AG04449 (cell line): ENCODE measurements around the gene C19orf33.

ENCODE experiments used
- CTCF ChIA-PET: fragments of 350-600 bp; formaldehyde crosslinking; extraction: SDS; loops from one replicate; lab custom pipeline; 2021; ENCODE audit warnings: antibody characterized with exemption; lab: Yijun Ruan, JAX
- POLR2A ChIA-PET: fragments of 400-600, 350-600 bp; formaldehyde crosslinking; extraction: SDS; loops from one replicate; lab custom pipeline; 2020; ENCODE audit warnings: antibody characterized with exemption, inconsistent platforms; lab: Yijun Ruan, JAX
- DNase-seq: peaks from one replicate; pipeline ENCODE4 v3.0.0-alpha.2; 2010; ENCODE audit warnings: low read depth, low spot score
- H3K4me3 ChIP-seq: 2 replicates; pipeline ENCODE4 v1.5.1; 2011; ENCODE audit warnings: low read depth, mild to moderate bottlenecking, control low read depth, low read length
- CTCF ChIP-seq: IDR thresholded peaks from one replicate; pipeline ENCODE4 v1.5.1; 2011; ENCODE audit warnings: mild to moderate bottlenecking, moderate library complexity, low read length, control low read depth, inconsistent platforms; ENCODE audit not compliant: insufficient read depth; ENCODE audit errors: missing control alignments

Gene C19orf33

DNA sequence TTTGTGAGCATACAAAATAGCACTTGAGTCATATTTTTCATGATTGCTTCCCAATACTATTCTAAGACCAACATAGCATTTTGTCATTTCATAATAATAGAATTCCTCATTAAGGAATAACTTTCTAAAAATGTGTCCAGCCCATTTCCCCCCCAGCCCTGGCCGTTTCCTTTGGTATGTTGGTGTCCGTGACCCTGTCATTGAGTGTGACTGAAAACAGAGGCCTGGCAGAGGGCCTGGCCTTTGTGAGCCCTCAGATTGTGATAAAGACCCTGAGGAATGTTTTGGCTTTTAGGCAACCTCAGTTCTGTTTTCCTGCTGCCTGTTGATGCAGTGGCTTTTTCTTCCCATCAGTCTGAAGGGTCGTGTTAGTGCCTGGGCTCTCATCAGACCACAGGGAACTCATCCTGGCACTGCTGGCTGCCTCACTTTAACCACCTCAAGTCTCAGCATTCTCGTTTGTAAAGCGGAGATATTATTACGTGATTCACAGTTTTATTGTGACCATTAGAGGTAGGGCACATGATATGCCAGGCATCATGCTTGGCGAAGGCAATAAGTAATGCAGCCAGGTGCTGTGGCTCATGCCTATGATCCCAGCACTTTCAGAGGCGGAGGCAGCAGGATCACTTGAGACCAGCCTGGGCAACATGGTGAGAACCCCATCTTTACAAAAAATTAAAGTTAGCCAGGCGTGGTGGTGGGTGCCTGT is 25.9 kb upstream of the C19orf33 start:
- no peak overlapping the region for H3K4me3 ChIP-seq
- no peak for DNase-seq
- POLR2A ChIA-PET, result no interaction called here
- CTCF ChIA-PET, result interaction anchor here (1.0 to 2.3 kb wide), 4 partner anchors 10 to 51 kb away, joined by 3 to 17 read pairs (median 4); no protein-coding TSS in a partner anchor
- TF ChIP-seq CTCF, result no peak

GRCh38 chr19:38278751-38279150 is 25.3 kb upstream of the C19orf33 start:
- CTCF ChIA-PET, result interaction anchor here (0.8 to 1.3 kb wide), 2 partner anchors 27 to 57 kb away, joined by 4 read pairs; partner anchors contain the start of gene CATSPERG
- POLR2A ChIA-PET, result no interaction called here
- no peak for TF ChIP-seq CTCF
- no peak overlapping the region for H3K4me3 ChIP-seq
- no peak for DNase-seq

DNA sequence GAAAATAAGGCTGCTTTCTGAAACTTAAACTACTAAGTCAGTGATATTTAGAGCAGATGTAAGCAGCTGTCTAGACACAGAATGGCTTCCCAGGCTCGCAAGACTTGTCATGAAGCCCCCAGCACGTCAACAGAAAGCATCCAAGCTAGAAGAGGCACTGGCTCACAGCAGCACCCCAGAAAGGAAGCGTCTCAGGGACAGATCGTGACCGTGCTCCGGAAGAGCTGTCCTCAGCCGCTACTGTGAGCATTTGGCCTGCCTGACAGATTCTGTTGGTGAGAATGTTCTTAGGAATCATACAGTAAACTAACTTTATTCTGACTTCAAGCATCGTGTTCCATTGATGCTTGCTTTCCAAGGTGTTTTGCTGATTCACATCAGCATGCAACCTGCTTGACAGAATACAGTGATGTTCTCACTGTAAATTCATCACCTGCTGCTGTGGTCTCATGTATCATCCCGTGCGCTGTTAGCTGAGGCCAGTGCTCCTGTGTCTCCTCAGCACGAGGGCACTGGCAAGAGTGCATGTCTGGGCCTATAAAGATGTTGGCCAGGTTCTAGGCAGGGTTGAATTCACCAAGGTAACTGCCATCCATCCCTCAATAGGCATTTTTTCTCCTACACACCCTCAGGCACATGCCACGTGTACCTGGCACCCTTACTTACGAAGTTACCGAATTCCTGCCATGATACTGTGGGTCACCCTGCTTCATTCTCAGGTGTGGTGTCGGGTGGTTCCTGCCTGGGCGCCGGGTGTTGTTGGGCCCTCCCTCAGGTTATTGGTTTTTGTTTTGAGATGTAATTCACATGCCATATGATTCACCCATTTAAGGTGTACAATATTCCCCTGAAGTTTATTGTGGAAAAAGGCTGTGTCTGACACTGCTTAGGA is 23.8 kb upstream of the C19orf33 start:
- H3K4me3 ChIP-seq, result no peak overlapping the region
- ChIA-PET CTCF (interaction anchor here (1.3 kb wide), 1 partner anchor 35 kb away, joined by 4 read pairs; no protein-coding TSS in a partner anchor), POLR2A (no interaction called here)
- DNase-seq, result no peak
- TF ChIP-seq CTCF, result no peak

DNA sequence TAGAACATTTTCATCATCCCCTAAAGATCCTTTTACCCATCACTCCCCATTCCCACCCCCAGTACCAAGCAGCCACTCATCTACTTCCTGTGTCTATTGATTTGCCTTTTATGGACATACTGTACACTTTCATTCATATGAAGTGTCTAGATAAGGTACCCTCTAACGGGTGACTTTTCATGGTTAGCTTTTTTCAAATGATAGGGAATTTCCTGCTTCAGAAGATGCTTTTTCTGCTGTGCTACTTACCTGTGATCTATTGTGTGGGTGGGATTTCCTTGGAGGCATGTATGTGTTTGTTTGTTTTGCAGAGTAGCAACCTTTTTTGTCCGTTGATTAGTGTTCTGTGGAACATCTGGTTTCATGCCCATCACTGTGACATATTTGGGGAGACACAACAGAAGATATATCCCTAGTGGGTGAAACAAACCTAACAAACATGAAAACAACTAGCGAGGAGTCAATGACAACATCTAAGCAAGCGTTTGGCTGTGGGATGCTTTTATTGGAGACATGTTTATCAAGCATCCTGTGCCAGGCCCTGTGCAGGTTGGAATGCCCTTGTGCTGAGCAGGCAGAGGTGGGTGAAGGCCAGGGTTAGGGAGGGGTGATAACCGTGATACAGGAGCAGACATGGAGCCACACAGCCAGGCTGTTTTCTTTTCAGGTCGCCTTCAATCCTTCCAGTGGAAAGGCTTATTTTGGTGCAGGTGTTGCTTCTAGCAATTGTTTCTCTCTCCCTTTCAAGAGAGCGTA is 22.1 kb upstream of the C19orf33 start:
- ChIA-PET POLR2A (interaction anchor here (1.0 kb wide), 1 partner anchor 54 kb away, joined by 4 read pairs; the partner anchor contains the start of gene CATSPERG), CTCF (interaction anchor here (1.2 kb wide), 1 partner anchor 16 kb away, joined by 3 read pairs; no protein-coding TSS in a partner anchor)
- TF ChIP-seq CTCF, result no peak

GRCh38 chr19:38283271-38283670 is 20.8 kb upstream of the C19orf33 start:
- no peak overlapping the region for H3K4me3 ChIP-seq
- TF ChIP-seq CTCF, result no peak
- ChIA-PET POLR2A (no interaction called here), CTCF (interaction anchor here (0.8 kb wide), 1 partner anchor 26 kb away, joined by 3 read pairs; no protein-coding TSS in a partner anchor)
- no peak for DNase-seq

More for the DNA sequence above, 22.1 kb upstream of the C19orf33 start:
- DNase-seq, result no peak
- no peak overlapping the region for H3K4me3 ChIP-seq
